HuH-7 (cell line): ENCODE data around the gene IL12A.

Source experiments
- DNase-seq: peaks from one replicate; pipeline ENCODE4 v3.0.0; 2011; ENCODE audit warnings: low spot score

The IL12A gene

DNA sequence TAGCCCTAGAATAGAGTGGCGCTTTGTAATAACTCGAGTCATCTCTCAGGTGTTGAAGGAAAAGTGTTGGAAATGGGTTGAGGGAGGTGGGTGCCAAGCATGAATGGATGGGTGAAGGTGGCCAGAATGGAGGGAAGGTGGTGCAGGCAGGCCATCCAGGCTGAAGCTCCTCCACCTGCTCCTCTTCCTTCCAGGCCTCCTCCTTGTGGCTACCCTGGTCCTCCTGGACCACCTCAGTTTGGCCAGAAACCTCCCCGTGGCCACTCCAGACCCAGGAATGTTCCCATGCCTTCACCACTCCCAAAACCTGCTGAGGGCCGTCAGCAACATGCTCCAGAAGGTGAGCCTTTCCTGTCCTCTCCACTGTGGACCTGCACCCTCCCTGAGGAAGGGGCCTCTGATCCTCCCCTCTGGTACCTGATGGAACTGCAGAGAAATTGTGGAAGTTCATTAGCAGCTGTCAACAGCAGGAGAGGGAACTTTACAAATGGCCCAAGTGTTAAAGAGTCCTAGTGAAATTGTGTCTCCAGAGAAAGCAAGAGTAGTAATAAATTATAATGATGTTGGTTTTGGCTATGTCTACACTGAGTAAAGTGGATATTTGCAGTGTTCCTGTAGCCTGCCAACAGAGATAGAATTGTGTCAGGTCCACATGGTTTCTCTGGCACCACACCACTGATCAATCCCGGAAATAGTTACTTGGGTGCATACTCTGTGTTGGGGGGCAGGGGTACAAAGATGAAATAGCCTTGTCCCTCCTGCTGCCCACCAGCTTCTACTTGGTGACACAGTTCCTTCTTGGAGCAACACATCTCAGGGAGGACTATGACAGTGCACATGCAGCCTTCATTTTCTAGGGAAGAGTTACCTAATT is 1.6 kb downstream of the IL12A start:
- DNase-seq, result peak; percentile 31

DNA sequence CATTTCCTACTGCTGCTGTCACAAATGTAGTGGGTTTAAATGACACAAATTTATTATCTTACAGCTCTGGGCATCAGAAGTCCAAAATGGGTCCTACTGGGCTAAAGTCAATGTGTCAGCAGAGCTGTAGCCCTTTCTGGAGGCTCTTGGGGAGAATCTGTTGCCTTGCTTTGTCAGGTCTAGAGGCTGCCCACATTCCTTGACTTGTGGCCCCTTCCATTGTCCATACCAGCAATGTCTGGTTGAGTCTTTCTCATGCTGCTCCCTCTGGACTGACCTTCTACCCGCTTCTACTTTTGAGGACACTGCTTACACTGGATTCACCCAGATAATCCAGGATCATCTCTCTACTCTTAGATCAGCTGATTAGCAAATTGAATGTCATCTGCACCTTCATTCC is 3.0 kb downstream of the IL12A start:
- DNase-seq, result no peak

DNA sequence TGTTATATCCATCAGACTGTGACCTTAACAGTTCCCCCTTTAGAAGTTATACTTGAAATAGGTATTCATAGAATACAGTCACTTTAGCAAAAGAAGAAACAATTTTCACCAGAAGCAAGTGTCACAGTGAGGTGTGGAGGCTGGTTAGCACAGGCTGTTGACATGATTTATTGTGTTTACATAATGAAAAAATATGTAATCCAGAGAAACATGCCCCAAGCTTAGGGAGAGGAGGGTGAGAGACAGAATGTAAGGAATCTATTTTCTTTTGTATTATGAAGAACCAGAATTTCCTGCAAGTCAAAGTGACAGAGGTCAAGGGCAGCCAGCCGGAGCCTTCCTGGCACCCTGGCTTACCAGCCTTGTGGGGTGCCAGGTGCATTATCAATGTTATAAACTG is 4.0 kb downstream of the IL12A start:
- no peak for DNase-seq

DNA sequence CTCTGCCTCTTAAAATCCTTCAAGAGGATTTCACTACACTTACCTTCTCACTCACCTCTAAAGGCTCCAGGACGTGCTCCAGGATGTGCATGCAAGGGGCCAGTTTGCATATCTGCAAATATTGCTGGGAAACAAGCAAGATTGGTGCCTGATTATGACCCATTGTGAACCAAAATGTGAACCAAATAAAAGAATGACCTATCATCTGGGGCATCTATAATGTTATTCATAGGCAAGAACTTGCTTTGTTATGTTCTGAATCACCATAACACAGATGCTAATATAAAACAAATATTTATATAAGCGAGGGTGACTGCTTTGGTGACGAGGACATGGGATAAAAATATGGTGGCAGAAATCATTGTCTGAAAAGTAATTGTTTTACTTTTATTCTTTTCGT is 5.5 kb downstream of the IL12A start:
- DNase-seq, result no peak

DNA sequence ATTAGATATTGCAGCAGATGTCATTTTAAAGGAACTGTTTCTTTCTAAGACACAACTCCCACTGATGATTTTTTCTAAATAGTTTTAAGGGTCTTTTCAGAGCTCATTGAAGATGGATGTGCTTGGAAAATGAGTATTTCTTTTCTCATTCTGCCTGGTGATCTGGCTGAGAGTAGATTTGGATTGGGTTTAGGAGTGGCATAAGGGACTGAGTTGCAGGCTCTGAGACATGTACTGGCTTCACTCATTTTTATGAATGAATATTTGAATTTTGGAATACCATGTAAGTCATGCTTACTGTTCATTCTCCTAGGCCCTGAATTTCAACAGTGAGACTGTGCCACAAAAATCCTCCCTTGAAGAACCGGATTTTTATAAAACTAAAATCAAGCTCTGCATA is 6.5 kb downstream of the IL12A start:
- no peak for DNase-seq

DNA sequence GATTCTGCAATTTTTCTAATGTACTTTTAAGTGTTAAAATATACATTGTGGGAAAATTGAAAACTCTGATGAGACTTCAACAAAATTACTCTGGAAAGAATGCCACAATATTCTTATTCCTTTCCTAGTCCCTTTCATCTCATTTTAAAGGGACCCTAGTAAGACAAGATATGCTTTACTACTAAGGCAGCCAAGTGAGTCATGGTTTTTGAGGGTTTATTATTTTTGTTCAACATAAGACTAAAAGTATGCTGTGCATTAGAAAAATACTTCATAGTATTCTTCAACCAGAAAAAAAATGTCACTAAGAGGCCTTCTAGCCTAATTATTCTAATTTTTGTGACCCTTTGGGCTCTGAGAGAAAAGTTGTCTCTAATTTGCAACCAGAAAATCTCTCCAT is 7.4 kb downstream of the IL12A start:
- no peak for DNase-seq

DNA sequence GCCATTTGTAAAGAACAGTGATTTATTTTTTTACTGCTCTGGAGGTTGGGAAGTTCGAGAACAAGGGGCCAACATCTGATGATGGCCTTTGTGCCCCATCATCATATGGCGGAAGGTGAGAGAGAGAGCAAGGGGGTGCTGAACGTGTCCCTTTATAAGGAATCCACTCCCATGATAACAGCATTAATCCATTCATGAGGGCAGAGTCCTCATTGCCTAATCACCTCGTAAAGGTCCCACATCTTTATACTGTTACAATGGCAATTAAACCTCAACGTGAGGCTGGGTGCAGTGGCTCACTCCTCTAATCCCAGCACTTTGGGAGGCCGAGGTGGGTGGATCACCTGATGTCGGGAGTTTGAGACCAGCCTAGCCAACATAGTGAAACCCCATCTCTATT is 8.3 kb downstream of the IL12A start:
- no peak for DNase-seq

DNA sequence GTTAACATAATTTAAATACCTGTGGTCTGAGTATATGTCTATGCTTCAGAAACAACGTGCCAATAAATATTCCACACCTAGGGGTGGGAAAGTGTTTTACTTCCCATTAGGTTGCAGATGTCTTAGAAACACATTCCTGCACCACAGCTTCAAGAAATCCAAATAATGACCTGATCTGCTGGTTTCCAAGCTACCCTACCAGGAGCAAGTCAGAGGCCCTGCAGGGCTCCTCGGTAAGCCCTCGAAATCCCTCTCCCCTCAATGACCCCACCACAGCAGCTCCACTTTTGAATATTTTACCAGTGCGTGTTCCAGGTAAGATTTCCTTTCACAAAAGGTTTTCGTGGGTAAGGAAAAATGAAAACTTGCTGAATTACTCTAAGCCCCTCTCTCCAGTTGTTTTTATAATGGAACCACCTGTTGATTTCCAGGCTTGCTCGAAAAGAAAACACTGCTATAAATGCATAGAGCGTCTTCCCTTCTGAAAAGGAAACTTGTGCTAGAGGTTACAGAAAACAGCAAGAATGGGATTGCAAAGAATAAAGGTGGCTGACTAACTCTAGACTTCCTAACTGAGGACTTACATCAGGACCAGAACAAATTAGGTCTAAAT is 12.6 kb downstream of the IL12A start:
- no peak for DNase-seq

DNA sequence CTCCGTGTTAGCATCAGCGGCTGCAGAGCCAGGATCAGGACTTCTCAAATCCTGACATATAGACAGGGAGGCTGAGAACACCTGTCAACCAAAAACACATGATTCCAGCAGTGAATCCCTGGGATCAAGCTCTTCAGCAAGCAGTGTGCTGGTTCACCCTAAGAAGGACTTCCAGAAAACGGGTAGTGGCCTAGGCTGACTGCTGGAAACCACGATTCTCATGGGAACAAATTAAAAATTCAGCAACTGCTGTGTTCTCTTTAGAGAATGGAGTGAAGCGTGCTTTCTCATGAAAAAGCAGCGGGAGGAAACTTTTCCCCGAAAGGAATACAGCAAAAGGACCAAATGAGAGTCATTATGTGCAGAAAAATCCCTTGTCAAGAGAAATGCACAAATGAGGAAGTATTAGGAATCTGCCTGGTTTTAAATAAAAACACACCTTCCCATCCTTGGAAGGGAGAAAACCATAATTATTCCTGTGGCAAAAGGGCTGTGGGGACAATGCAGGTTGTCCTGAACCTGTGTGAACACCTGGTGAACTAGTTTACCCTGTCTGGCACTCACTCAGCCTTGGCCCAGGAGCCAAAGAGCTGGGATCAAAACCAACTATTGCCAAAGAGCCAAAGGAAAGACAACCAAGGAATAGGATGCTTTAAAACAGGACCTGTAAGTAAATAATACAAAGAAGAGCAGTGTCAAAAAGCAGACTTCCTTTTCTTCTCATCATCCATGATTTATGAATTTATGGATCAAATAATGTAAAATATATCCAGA is 13.4 kb downstream of the IL12A start:
- DNase-seq, result no peak

DNA sequence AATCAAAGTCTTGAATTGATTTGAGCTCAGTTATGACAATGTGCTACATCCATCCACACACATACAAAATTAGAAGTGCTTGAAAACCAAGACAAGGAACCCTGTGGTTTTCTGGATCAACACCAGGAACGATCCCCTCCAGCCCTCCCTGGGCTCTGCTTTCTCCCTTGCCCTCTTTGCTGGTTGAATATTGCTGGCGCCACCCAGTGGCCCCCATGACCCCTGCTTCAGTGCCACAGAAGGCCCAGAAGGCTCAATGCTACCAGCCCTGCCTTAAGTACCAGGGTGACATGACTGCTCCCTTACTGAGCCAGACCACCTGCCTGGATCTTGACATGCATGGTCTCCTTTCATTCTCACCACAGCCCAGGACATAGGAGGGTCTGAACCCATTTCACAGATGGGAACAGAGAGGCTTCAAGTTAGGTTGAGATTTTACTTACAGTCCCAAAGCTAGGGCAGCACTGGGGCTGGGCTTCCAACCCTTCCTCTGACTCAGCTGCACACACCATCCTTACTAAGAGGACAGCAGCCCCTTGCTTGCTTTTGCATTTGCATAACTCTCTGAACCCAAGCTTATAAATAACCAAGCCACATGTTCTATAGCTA is 15.0 kb downstream of the IL12A start:
- peak; percentile 34 for DNase-seq

DNA sequence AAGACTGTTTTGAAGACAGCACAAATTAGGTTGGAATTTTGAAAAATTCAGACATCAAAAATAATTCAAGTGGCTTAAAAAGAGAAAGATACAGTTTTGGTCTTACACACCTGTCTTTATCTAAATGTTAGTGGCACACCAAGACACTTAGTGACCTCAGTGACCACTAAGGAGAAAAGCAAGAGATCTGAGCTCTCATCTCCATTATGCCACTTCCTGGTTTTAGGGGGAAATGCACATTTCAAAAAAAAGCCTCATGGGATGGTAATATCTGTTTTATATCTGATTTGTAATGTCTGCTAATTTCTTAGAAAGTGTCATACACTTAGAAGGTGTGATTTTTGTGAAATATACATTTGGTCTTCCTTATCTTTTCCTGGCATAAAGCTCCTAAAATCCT is 16.4 kb downstream of the IL12A start:
- DNase-seq, result no peak

DNA sequence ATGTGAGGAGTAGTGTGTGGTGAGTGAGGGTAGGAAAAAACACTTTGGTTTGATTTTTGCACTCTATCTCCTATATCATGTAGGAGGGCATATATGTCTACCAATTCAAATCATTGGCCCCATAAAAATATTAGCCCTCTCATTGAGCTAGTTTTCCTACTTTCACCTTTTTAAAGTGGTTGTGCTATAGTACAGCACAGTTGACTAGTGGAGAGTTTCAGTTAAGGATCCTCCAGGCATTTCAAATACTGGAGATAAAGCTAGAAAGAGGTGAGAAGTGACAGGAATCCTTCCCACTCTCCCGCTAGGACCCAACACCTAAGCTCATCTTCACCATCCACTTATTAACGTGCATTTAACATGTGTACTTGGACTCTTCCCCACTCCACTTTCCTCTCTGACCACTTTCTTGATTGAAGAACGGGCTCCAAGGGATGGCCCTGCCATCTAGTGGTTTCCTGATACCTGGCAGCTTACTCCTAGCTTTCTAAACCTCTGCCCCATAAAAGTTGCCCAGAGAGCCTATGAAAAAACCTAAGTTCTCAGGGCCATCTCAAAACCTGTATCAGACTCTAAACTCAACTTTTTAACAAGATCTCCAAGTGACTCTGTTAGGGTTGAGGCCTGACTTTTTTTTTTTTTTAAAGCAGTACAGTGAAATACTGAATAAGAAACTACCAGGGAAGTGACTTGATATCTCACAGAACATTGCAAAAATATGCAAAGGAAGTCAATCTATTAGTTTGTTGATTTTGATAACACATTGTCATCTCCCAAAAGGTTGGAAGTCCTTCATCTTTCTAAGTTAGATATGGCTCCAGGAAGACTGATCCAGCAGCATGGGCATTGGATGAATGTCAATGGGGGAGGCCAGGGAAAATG is 17.9 kb downstream of the IL12A start:
- DNase-seq, result peak; percentile 27

DNA sequence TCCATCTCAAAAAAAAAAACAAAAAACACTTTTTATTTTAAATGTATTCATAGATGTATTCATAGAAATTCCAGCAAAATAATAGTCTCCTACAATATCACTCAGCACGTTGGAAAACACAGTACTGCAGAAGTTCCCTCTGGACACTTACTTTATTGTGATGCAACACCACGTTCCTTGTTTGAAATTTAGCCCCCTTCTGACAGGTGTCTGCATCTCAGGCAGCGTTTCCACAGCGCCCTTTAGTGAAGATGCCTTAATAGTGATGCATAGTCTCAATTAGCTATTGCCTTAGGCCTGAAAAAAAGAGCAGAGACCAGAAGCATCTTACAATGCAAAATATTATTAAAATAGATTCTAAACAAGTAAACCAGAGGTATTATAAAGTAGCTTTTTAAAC is 20.3 kb downstream of the IL12A start:
- no peak for DNase-seq

DNA sequence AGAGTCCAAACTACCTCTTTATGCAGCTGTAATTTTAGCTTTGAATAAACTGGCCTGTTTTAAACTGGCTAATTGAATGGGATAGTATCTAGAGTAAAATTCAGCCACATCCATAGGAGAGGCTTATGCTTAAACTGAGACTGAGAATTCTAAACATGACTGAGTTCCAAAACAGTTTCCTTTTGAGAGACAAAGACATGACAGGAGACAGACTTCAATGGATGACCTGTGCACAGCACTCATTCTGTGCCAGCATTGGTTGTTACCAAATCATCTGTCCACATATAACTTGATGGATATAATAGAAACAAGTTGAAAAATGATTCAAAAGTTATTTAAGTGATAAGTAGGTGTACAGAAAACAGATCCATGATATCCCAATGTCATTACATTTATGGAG is 20.9 kb downstream of the IL12A start:
- no peak for DNase-seq

DNA sequence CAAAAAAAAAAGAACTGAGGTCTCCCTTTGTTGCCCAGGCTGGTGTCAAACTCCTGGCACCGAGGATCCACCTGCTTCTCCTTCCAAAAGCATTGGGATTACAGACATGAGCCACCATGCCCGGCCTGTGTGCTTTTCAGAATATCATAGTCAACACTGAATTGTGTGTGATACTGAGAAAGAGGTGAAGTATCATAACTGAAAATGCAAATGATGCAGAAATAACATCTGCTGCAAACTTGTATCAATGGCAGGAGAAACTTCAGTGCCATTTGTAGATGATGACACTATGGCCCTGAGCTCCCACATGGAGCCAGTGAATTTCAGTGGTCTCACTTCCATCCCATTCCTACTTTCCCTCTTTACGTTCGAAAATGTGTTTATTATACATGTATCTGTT is 21.9 kb downstream of the IL12A start:
- DNase-seq, result no peak

DNA sequence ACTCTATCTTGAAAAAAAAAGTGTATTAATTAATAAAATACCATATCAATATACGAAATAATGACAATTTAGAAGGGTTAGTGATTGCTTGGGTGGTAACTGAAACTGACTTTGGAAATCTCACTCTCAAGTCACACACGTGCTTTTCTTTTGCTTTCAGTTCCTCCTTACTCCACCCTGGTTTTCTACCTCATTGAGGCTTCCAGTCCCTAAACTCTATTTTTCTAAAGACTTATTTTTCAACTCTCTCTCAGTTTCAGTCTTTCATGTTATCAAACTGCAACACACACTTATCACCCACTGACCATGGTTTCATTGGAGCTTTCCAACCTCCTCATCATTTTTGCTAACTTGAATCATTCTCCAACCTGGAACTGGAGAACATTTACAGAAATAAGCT is 23.5 kb downstream of the IL12A start:
- no peak for DNase-seq

DNA sequence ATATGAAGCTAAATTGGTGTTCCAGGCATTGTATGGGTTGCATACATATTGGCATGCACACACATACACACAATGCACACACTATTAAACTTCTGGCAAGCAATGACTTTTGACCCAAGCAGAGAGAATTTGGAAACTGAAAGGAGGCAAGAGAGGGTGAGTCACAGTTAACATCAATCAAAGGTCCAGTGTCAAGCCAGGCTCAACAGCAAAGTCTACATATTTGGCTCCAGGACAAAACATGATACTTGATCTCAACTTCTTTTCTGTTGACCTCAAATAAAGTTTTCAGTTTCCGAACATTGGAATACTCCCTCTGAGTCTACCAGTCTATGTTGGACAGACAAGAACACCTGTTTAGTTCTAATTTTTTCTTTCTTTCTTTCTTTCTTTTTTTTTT is 28.3 kb downstream of the IL12A start:
- DNase-seq, result no peak

DNA sequence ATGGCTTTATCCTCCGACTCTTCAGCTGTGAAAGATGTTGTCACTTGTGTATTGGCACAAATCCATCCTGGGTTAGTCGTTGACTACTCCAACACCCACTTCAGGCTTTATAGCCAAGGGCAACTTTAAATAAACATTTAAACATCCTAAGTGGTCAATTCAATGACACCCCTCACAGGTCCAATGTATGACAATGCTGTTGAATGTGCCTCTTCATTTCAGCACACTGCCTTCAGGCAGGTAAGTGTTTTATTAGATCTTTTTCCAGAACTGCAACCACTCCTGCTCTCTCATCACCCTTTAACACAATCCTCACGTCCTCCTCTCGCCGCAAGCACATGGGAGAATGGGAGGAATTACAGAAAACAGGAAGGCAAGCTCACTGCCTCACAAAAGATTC is 30.3 kb downstream of the IL12A start:
- DNase-seq, result no peak

DNA sequence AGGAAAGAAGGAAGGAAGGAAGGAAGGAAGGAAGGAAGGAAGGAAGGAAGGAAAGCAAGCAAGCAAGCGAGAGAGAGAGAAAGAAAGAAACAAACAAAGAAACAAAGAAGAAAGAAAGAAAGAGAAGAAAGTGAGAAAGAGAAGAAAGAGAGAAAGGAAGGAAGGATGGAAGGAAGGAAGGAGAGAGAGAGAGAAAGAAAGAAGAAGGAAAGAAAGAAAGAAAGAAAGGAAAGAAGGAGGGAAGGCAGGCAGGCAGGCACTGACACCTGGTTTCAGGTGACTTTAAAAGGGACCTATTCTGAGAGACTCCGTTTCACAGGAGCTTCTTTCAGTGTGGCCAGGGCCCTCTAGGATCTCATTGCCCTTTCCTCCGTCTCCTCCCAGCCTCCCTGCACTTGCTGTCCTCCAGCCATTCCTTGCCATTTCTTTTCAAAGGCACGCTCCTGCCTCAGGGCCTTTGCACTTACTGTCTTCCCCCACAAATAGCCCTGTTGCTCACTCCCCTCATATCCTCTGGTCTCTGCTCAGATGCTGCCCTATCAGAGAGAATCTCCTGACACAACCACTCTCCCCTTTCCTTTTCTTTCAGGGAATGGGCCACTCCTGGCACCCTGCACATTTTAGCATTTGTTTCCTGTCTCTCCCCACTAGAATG is 31.5 kb downstream of the IL12A start:
- no peak for DNase-seq

DNA sequence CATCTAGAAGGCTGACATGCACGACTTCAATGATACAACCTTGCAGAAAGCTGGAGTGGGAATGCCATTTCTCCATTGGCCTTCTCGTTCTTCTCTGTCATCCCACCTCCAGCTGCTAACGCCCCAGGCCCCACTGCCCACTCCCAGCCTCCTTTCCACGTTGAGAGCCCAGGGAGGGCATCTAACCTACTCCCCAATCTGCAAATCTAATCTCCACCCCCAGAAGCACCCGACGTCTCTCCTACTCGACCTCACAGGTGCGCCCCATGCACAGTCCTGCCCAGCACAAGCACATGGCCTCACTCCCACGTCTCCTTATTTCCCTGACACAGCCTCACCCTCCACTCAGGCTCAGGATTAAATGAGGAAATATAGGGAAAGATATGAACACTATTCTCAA is 33.4 kb downstream of the IL12A start:
- no peak for DNase-seq

DNA sequence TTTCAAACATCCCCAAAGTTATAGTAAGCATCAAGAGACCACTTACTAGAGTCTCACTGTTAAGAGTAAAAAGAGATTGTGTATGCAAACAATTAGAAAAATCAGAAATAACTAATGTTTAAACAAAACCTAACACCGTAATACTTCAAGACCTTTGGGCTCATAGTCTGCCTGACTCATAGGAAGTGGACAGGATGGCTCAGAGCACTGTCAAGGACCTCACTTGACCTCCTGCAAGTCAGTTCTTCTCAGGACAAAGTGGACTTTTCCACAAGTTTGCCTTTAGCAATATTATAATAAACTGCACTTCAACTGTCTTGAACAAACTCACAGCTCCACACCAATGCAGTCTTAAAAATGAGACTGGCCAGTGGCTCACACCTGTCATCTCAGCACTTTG is 34.8 kb downstream of the IL12A start:
- no peak for DNase-seq
